KG1 (cell line): ENCODE results near the gene KCNIP1.
A peak's percentile ranks its signal among the peaks of the same experiment; 100 is the strongest.

Experiments
- DNase-seq: peaks from one replicate; lab custom pipeline; 2025; lab: John Stamatoyannopoulos, UW

The KCNIP1 gene

GRCh38 chr5:170597872-170598271 lies 94.1 kb downstream of the KCNIP1 start:
- DNase-seq, result no peak

- no peak for DNase-seq
Observed at GRCh38 chr5:170599756-170600155, 95.9 kb downstream of the KCNIP1 start.

DNA sequence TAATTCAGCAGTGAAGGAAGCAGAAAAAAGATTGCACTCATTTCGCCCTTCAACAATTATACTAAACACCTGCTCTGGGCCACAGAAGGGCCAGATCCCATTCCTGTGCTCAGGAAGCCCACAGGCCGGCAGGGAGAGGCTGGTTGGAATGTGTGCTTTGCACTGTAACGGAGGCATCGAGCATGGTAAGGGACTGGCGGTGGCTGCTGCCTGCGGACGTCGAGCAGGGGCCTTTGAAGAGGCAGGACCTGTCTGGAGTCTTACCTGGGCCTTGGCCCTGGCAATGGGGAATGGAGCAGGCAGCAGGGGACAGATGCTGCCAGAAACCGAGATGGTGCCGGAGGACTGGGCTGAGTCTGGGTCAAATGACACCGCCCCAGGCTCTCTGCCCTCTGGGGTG lies 97.8 kb downstream of the KCNIP1 start:
- no peak for DNase-seq

DNA sequence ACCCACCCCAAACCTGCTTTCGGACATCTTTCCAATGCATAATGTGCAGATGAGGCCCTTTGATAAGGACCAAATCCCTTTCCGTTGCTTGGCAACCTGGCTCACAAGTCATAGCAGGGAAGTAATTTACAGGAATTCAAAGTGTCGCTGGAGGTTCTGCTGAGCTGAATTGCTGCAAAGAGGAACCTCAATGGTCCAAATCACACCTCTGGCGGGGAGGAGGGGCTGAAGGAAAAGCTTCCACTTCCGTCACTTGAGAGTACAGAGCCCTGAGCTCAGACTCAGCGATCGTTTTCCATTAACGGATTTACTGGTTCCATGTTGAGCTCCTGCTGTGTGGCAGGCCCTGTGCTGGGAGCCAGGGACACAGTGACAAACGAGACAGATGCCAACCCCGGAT lies 99.3 kb downstream of the KCNIP1 start:
- no peak for DNase-seq

- DNase-seq, result peak; percentile 18
Observed at GRCh38 chr5:170603578-170604565, 100.1 kb downstream of the KCNIP1 start.

GRCh38 chr5:170606941-170607340 lies 103.1 kb downstream of the KCNIP1 start:
- DNase-seq, result no peak

DNA sequence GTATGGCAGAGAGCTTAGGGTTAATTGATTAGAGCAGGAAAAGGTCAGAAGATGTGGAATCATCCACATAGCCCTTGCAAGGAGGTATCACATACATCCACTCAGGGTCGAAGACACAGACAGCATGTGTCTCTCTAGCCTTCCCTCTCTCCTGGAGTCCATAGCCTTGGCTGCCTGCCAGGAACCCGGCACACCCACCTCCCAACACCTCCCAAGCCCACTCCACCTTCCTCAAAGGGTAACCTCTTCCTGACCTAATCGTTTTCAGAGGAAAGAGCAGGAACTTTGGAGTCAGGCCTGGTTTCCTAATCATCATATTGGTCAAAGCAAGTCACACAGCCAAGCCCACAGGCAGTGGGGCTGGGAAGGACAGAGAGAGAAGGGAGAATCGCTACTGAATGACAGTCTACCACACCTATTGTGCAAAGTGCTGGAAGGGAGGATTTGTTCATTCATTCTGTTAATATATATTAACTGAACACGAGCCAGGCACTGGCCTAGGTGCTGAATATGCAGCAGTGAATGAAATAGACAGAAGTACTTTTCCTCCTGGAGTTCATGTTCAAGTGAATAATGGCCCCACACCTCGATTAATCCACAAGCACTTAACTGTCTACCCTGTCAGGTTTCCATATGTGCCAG lies 107.8 kb downstream of the KCNIP1 start:
- DNase-seq, result no peak

DNA sequence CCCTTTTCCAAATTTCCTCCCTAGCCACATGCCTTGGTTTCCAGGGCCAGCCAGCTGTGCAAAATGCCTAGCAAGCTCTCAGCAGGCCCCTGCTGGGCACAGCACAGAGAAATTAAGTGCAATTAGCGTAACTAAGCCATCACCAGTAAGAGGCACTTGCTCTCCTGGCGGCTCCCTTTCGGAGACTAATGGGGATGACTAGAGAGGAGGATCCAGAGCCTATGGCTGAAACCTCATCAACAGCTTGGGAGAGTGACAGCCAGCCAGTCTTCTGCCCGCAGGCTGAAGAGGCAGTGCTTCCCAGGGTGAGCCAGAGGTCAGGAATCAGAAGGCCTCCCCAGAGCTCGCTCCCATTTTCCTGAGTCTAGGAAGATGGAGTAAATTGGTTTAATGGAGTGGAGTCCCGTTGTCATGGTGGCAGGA lies 108.4 kb downstream of the KCNIP1 start:
- DNase-seq, result no peak

GRCh38 chr5:170614065-170614490 lies 110.3 kb downstream of the KCNIP1 start:
- no peak for DNase-seq

- no peak for DNase-seq
Observed at GRCh38 chr5:170614720-170615119, 110.9 kb downstream of the KCNIP1 start.

DNA sequence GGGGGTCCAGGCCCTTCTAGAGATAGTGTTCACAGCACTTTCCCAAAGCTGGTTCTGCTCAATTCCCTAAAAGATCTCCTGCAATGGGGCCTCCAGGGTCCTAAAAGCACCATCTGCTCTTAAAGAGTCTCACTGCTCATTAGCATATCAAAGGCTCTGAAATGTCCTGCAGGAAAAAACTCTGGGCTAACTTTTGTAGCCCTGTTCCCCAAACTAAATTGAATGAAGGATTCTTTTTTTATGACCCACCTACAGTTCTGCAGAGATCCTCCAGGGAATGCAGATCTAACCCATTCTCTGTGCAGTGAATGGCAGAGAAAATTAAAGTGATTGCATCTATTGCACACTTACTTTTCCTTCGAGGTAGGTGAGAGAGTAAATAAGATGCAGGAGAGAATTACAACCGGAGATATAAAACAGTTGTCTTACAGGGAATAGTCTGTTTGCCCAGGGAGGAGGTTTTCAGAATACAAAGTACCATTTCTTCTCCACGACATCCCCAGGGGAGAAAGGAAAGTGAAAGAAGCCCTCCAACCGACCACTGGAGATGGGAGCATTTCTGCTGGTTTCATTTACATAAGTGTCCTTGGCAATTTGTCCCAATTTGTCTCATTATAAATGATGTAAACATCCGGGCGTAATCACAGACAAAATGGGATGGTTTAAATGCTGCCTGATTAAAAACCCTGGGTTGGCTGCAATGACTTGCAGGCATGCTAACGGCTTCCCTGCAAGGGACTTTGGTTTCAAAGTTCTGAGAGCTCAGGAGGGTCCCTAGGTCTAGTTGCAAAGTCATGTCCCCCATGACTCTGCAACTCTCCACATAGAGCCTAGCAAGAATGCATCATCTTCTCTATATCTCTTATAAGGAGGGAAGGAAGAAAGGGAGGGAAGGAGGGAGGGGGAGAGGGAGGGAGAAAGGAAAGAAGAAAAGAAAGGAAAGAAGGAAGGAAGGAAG lies 114.0 kb downstream of the KCNIP1 start:
- DNase-seq, result no peak

GRCh38 chr5:170619869-170620268 lies 116.0 kb downstream of the KCNIP1 start:
- DNase-seq, result no peak

DNA sequence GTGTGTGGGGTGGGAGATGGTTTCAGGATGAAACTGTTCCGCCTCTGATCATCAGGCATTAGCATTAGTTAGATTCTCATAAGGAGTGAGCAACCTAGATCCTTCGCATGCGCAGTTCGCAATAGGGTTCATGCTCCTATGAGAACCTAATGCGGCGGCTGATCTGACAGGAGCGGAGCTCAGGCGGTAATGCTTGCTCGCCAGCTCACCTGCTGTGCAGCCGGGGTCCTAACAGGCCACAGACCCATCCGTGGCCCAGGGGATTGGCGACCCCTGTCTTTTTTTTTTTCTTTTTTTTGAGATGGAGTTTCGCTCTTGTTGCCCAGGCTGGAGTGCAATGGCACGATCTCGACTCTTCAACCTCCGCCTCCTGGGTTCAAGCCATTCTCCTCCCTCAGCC lies 119.1 kb downstream of the KCNIP1 start:
- no peak for DNase-seq

DNA sequence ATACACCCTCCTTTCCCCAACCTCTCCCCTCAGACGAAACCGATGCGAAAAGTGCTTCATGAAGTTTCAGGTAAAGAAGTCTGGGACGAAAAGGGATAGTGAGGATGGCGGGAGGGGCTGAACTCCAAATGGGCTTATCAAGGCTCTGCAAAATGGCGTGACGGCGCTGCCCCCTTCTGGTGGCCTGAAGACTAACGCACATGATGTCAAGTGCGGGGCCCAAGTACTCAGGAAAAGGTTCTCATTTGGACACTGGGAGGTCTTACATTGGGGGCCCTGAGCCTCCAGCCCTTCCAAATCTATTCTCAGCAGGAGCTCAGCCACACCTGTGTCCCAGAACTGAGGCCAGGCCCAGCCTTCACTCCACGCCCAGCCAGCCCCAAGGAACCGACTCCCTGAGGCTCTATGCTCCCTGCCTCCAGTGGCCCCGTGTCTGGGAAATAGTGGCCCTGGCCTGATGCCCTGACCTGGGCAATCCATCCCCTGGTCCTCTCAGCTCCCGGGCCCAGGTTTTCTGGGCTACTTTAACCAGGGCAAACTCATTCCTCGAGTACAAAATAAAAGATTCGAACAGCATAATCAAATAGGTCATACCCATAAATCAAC lies 119.9 kb downstream of the KCNIP1 start:
- DNase-seq, result peak; percentile 27

GRCh38 chr5:170625221-170626165 lies 121.7 kb downstream of the KCNIP1 start:
- no peak for DNase-seq

- DNase-seq, result no peak
Observed at GRCh38 chr5:170626507-170627150, 122.8 kb downstream of the KCNIP1 start.

DNA sequence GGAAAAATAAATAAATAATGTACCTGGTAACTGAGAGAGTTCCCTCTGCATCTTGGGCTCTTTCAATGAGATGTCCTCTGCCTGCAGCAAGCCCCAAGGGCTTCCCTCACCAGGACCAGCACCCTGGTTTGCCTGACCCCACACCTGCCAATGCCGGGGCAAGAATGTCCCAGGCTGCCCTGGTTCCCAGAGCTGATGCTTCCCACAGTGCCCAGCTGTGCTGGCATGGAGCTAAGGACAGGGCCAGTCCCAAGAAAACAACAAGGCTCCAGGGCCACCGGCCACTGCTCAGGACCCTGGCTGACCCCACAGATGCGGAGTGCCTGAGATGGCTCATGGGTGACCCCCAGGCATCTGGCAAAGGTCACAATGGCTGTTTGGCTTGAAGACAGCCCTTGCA lies 123.5 kb downstream of the KCNIP1 start:
- no peak for DNase-seq

- no peak for DNase-seq
Observed at GRCh38 chr5:170628028-170628427, 124.2 kb downstream of the KCNIP1 start.

GRCh38 chr5:170628691-170629565 lies 125.1 kb downstream of the KCNIP1 start:
- DNase-seq, result no peak
